ENCODE results near the gene GPT2.

GPT2 gene

GRCh38 chr16:46848768-46849764 is 35.1 kb upstream of the GPT2 start:
- ATAC-seq, result no peak

GRCh38 chr16:46850619-46851555 is 33.3 kb upstream of the GPT2 start:
- no peak for TF ChIP-seq TSHZ2 (CRISPR knock-in tag; IDR thresholded peaks at IDR 0.05)
- TF ChIP-seq ZFP3 (CRISPR knock-in tag; IDR thresholded peaks at IDR 0.05), result no peak
- TF ChIP-seq TOX (CRISPR knock-in tag; IDR thresholded peaks at IDR 0.05; ENCODE audit: borderline replicate concordance), result no peak
- TF ChIP-seq SNAI2 (CRISPR knock-in tag; IDR thresholded peaks at IDR 0.05), result no peak
- TF ChIP-seq TCF4 (CRISPR knock-in tag; IDR thresholded peaks at IDR 0.05; ENCODE audit: borderline replicate concordance), result no peak
- no peak for TF ChIP-seq BACH2 (CRISPR knock-in tag; IDR thresholded peaks at IDR 0.05; ENCODE audit: borderline replicate concordance)
- TF ChIP-seq ZC3H10 (CRISPR knock-in tag; IDR thresholded peaks at IDR 0.05), result no peak
- TF ChIP-seq ZFP30 (CRISPR knock-in tag; IDR thresholded peaks at IDR 0.05), result no peak
- TF ChIP-seq RARB (CRISPR knock-in tag; IDR thresholded peaks at IDR 0.05), result no peak
- no peak for TF ChIP-seq ISL1 (CRISPR knock-in tag; IDR thresholded peaks at IDR 0.05)
- TF ChIP-seq ESRRG (CRISPR knock-in tag; IDR thresholded peaks at IDR 0.05), result no peak
- no peak for TF ChIP-seq PATZ1 (CRISPR knock-in tag; IDR thresholded peaks at IDR 0.05; ENCODE audit: borderline replicate concordance)
- TF ChIP-seq ARNTL (CRISPR knock-in tag; IDR thresholded peaks at IDR 0.05; ENCODE audit: borderline replicate concordance, low read depth), result no peak
- TF ChIP-seq CSRNP3 (CRISPR knock-in tag; IDR thresholded peaks at IDR 0.05), result no peak
- no peak for TF ChIP-seq OSR1 (CRISPR knock-in tag; IDR thresholded peaks at IDR 0.05)
- TF ChIP-seq ZNF8 (CRISPR knock-in tag; IDR thresholded peaks at IDR 0.05), result no peak
- no peak for TF ChIP-seq GLIS3 (CRISPR knock-in tag; IDR thresholded peaks at IDR 0.05)
- no peak for TF ChIP-seq PPARA (CRISPR knock-in tag; IDR thresholded peaks at IDR 0.05; ENCODE audit: borderline replicate concordance)
- no peak for TF ChIP-seq ZNF565 (CRISPR knock-in tag; conservative IDR thresholded peaks at IDR 0.05; ENCODE audit: low read depth)
- no peak for TF ChIP-seq ZNF70 (CRISPR knock-in tag; IDR thresholded peaks at IDR 0.05)
- no peak for ATAC-seq

More at GRCh38 chr16:46848768-46849764, 35.1 kb upstream of the GPT2 start:
- no peak for TF ChIP-seq ISL1 (CRISPR knock-in tag; IDR thresholded peaks at IDR 0.05)
- TF ChIP-seq RARB (CRISPR knock-in tag; IDR thresholded peaks at IDR 0.05), result no peak
- no peak for TF ChIP-seq ARNTL (CRISPR knock-in tag; IDR thresholded peaks at IDR 0.05; ENCODE audit: borderline replicate concordance, low read depth)
- TF ChIP-seq, protein P1, sequence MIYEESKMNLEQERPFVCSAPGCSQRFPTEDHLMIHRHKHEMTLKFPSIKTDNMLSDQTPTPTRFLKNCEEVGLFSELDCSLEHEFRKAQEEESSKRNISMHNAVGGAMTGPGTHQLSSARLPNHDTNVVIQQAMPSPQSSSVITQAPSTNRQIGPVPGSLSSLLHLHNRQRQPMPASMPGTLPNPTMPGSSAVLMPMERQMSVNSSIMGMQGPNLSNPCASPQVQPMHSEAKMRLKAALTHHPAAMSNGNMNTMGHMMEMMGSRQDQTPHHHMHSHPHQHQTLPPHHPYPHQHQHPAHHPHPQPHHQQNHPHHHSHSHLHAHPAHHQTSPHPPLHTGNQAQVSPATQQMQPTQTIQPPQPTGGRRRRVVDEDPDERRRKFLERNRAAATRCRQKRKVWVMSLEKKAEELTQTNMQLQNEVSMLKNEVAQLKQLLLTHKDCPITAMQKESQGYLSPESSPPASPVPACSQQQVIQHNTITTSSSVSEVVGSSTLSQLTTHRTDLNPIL (CRISPR knock-in tag; IDR thresholded peaks at IDR 0.05; ENCODE audit: low read depth), result no peak
